ENCODE measurements around the gene SYNE4.
"Not testable (repeated sequence)": the region's sequence is repeated elsewhere in the genome, so short reads cannot be mapped to it uniquely, and the experiment has no call there.

The SYNE4 gene

GRCh38 chr19:35966771-35967170, 41.8 kb downstream of the SYNE4 start:
- Mint-ChIP-seq H3K27me3 (ENCODE audit: low read depth, poor library complexity) (peaks cover 51% of the 10 kb centered on the region), H3K27ac (no peak overlapping the region), H3K9me3 (no peaks in the 10 kb centered on the region), H3K36me3 (ENCODE audit: low read depth) (no peaks in the 10 kb centered on the region), H3K4me1 (no peaks in the 10 kb centered on the region), H3K4me3 (no peak overlapping the region)
- DNase-seq = no peak
- TF ChIP-seq CTCF (IDR thresholded peaks at IDR 0.05) = no peak

GRCh38 chr19:35963514-35963913, 45.1 kb downstream of the SYNE4 start:
- DNase-seq = peak; percentile 87
- Mint-ChIP-seq H3K27me3 (ENCODE audit: low read depth, poor library complexity) (peaks cover 63% of the 10 kb centered on the region), H3K4me1 (no peaks in the 10 kb centered on the region), H3K4me3 (no peak overlapping the region), H3K27ac (no peak overlapping the region), H3K36me3 (ENCODE audit: low read depth) (no peaks in the 10 kb centered on the region), H3K9me3 (no peaks in the 10 kb centered on the region)
- no peak for TF ChIP-seq CTCF (IDR thresholded peaks at IDR 0.05)

- peaks cover 11% of the 10 kb centered on the region for H3K9me3 Mint-ChIP-seq
- no peak for DNase-seq
- no peaks in the 10 kb centered on the region for H3K4me1 Mint-ChIP-seq
- no peaks in the 10 kb centered on the region for H3K36me3 Mint-ChIP-seq (ENCODE audit: low read depth)
- no peak overlapping the region for H3K4me3 Mint-ChIP-seq
- H3K27me3 Mint-ChIP-seq (ENCODE audit: low read depth, poor library complexity) = peaks cover 79% of the 10 kb centered on the region
- TF ChIP-seq CTCF (IDR thresholded peaks at IDR 0.05) = no peak
- no peak overlapping the region for H3K27ac Mint-ChIP-seq
Measured at GRCh38 chr19:35960432-35960972, 48.1 kb downstream of the SYNE4 start.

- H3K27me3 Mint-ChIP-seq (ENCODE audit: low read depth, poor library complexity) = peaks cover 78% of the 10 kb centered on the region
- H3K4me3 Mint-ChIP-seq = no peak overlapping the region
- H3K27ac Mint-ChIP-seq = no peak overlapping the region
- H3K36me3 Mint-ChIP-seq (ENCODE audit: low read depth) = no peaks in the 10 kb centered on the region
- no peak for DNase-seq
- H3K4me1 Mint-ChIP-seq = no peaks in the 10 kb centered on the region
- H3K9me3 Mint-ChIP-seq = peaks cover 11% of the 10 kb centered on the region
- no peak for TF ChIP-seq CTCF (IDR thresholded peaks at IDR 0.05)
Measured at GRCh38 chr19:35959968-35960320, 48.7 kb downstream of the SYNE4 start.

- Mint-ChIP-seq H3K9me3 (peaks cover 11% of the 10 kb centered on the region), H3K27ac (no peak overlapping the region), H3K27me3 (ENCODE audit: low read depth, poor library complexity) (peaks cover 80% of the 10 kb centered on the region), H3K36me3 (ENCODE audit: low read depth) (no peaks in the 10 kb centered on the region), H3K4me1 (no peaks in the 10 kb centered on the region), H3K4me3 (no peak overlapping the region)
- DNase-seq = peak; percentile 49
- no peak for TF ChIP-seq CTCF (IDR thresholded peaks at IDR 0.05)
Measured at GRCh38 chr19:35959040-35959967, 49.3 kb downstream of the SYNE4 start.

GRCh38 chr19:35958660-35959039, 50.0 kb downstream of the SYNE4 start:
- no peaks in the 10 kb centered on the region for H3K36me3 Mint-ChIP-seq (ENCODE audit: low read depth)
- TF ChIP-seq CTCF (IDR thresholded peaks at IDR 0.05) = no peak
- no peak overlapping the region for H3K27ac Mint-ChIP-seq
- H3K9me3 Mint-ChIP-seq = peaks cover 11% of the 10 kb centered on the region
- H3K4me1 Mint-ChIP-seq = no peaks in the 10 kb centered on the region
- H3K27me3 Mint-ChIP-seq (ENCODE audit: low read depth, poor library complexity) = peaks cover 85% of the 10 kb centered on the region
- H3K4me3 Mint-ChIP-seq = no peak overlapping the region
- DNase-seq = no peak

GRCh38 chr19:35957411-35957810, 51.2 kb downstream of the SYNE4 start:
- not testable (repeated sequence) for H3K27ac Mint-ChIP-seq; H3K4me1 Mint-ChIP-seq; H3K4me3 Mint-ChIP-seq; DNase-seq; H3K36me3 Mint-ChIP-seq (ENCODE audit: low read depth)
- Mint-ChIP-seq H3K9me3 (peaks cover 11% of the 10 kb centered on the region), H3K27me3 (ENCODE audit: low read depth, poor library complexity) (peaks cover 89% of the 10 kb centered on the region)
